Glutamatergic neuron (in vitro differentiated cells): ENCODE data around the gene SLC35F3. TPM values are rescaled to one million over a fixed set of nuclear protein-coding genes. Genes with fewer than 3 reads are reported as not detected.

ENCODE experiments used
- DNase-seq: peaks from one replicate; pipeline ENCODE4 v3.0.0; 2022
- H3K27ac Mint-ChIP-seq: one replicate; pipeline ENCODE4 v1.8.0; 2020; ENCODE audit warnings: mild to moderate bottlenecking, mixed read lengths, inconsistent platforms; ENCODE audit not compliant: unreplicated experiment
- H3K27me3 Mint-ChIP-seq: one replicate; pipeline ENCODE4 v1.8.0; 2020; ENCODE audit warnings: mild to moderate bottlenecking, moderate library complexity, mixed read lengths, inconsistent platforms; ENCODE audit not compliant: unreplicated experiment
- H3K36me3 Mint-ChIP-seq: one replicate; pipeline ENCODE4 v1.8.0; 2020; ENCODE audit warnings: mild to moderate bottlenecking, mixed read lengths, inconsistent platforms; ENCODE audit not compliant: unreplicated experiment
- H3K4me1 Mint-ChIP-seq: one replicate; pipeline ENCODE4 v1.8.0; 2020; ENCODE audit warnings: mild to moderate bottlenecking, low read depth, mixed read lengths, inconsistent platforms; ENCODE audit not compliant: unreplicated experiment
- H3K4me3 Mint-ChIP-seq: one replicate; pipeline ENCODE4 v1.8.0; 2020; ENCODE audit warnings: mild to moderate bottlenecking, mixed read lengths, inconsistent platforms; ENCODE audit not compliant: unreplicated experiment
- H3K9me3 Mint-ChIP-seq: one replicate; pipeline ENCODE4 v1.8.0; 2020; ENCODE audit warnings: mild to moderate bottlenecking, moderate library complexity, mixed read lengths, inconsistent platforms; ENCODE audit not compliant: unreplicated experiment
- CTCF ChIP-seq: fragments of 200-600 bp; sonication (generic); IDR thresholded peaks from one replicate; pipeline ENCODE4 v1.5.0; 2021; ENCODE audit not compliant: partially characterized antibody, unreplicated experiment
- total RNA-seq: library from RNA; stranded (reverse); fragmentation: NEBNext Ultra II Directional; extraction: Animal tissue kit (Norgen Biotek cat#: 25700); gene quantifications from one replicate; pipeline ENCODE4 v1.2.1, GENCODE V29; 2021; ENCODE audit not compliant: unreplicated experiment

The SLC35F3 gene
- total RNA-seq, 1 donor from 2014 or later = 0.98 TPM

- Mint-ChIP-seq H3K27ac (no peak overlapping the region), H3K9me3 (no peaks in the 10 kb centered on the region), H3K4me1 (peaks cover 6% of the 10 kb centered on the region), H3K4me3 (no peak overlapping the region), H3K36me3 (peaks cover under 1% of the 10 kb centered on the region), H3K27me3 (peaks cover 2% of the 10 kb centered on the region)
- TF ChIP-seq CTCF = no peak
- DNase-seq = no peak
Measured at GRCh38 chr1:234185438-234185837, 281.0 kb downstream of the SLC35F3 start.

GRCh38 chr1:234186037-234186688 lies 281.7 kb downstream of the SLC35F3 start:
- DNase-seq = no peak
- Mint-ChIP-seq H3K27me3 (peaks cover 2% of the 10 kb centered on the region), H3K9me3 (no peaks in the 10 kb centered on the region), H3K4me1 (peaks cover 6% of the 10 kb centered on the region), H3K36me3 (peaks cover 8% of the 10 kb centered on the region), H3K4me3 (no peak overlapping the region), H3K27ac (no peak overlapping the region)
- TF ChIP-seq CTCF = no peak

- Mint-ChIP-seq H3K27me3 (peaks cover 2% of the 10 kb centered on the region), H3K4me1 (peaks cover 6% of the 10 kb centered on the region), H3K4me3 (no peak overlapping the region), H3K27ac (peak overlapping the region; percentile 62), H3K36me3 (peaks cover 15% of the 10 kb centered on the region), H3K9me3 (no peaks in the 10 kb centered on the region)
- DNase-seq = peak; percentile 67
- peak; percentile 61 for TF ChIP-seq CTCF
Measured at GRCh38 chr1:234188454-234188792, 283.9 kb downstream of the SLC35F3 start.

- Mint-ChIP-seq H3K9me3 (no peaks in the 10 kb centered on the region), H3K27me3 (no peaks in the 10 kb centered on the region), H3K27ac (no peak overlapping the region), H3K36me3 (no peaks in the 10 kb centered on the region), H3K4me3 (no peak overlapping the region), H3K4me1 (no peaks in the 10 kb centered on the region)
- TF ChIP-seq CTCF = no peak
- no peak for DNase-seq
Measured at GRCh38 chr1:234197839-234198238, 293.4 kb downstream of the SLC35F3 start.

- Mint-ChIP-seq H3K4me3 (no peak overlapping the region), H3K4me1 (no peaks in the 10 kb centered on the region), H3K27me3 (no peaks in the 10 kb centered on the region), H3K36me3 (no peaks in the 10 kb centered on the region), H3K9me3 (no peaks in the 10 kb centered on the region), H3K27ac (no peak overlapping the region)
- no peak for TF ChIP-seq CTCF
- DNase-seq = no peak
Measured at GRCh38 chr1:234199476-234200127, 295.1 kb downstream of the SLC35F3 start.
